HG02884 (cell line): Measurements from ENCODE around the gene CALHM5.

Experiments used
- ATAC-seq: cut with Tn5 transposase; IDR thresholded peaks from one replicate; pipeline ENCODE4 v1.9.1; 2021; ENCODE audit warnings: mild to moderate bottlenecking, moderate library complexity; ENCODE audit not compliant: unreplicated experiment

Gene CALHM5

GRCh38 chr6:116507324-116507723 is 4.1 kb upstream of the CALHM5 start:
- ATAC-seq = no peak

- no peak for ATAC-seq
These were observed 2.9 kb upstream of the CALHM5 start for GRCh38 chr6:116508527-116508926.

- ATAC-seq = peak; percentile 85
These were observed 696 bp downstream of the CALHM5 start for GRCh38 chr6:116512111-116512559.

DNA sequence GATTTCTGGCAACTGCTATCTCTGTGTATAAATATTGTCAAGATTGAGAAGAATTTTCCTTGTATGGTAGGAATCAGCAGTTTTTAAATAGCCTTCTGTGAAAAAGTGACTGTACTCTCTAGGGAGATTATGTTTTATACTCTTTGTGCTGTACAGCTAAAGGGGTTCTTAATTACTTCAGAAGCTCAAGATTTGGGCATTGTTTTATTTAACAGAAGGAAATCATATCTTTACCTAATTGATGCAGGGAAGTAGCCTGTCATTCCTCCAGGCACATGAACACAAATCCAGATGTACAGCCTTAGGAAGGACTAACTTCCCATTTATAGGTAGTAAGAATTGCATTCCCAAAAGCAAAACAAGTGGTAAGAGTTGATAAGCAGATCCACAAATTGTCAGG is 1.3 kb downstream of the CALHM5 start:
- ATAC-seq = no peak

DNA sequence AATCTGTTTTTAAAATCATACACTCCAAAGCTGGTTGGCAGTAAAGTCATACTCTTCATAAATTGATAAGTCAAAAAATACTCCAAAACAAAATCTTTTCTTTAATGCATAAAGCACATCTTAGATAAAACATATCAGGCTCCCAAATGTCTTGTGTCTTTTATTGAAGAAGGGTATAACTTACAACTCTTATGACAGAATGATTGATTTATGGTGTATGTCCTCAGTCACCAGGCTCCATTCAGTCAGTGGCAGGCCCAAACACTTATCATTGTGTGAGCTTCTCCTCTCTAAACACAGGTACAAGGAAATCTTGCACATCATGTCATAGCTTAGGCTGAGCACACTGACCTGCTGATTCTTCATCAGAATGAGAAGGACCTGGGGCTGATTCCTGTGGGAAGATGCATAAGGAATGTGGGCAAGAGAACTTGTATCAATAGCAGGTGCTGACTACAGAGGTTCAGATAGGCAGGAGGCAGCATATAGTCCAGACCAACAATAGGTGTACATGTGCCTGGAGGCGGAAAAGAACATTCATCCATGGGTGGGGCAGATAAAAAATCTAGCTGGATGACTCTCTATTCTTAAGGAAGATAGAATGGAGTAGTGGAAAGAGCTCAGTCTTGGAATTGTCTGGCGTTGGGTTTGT is 1.9 kb downstream of the CALHM5 start:
- no peak for ATAC-seq

GRCh38 chr6:116514111-116514510 is 2.7 kb downstream of the CALHM5 start:
- ATAC-seq = no peak

DNA sequence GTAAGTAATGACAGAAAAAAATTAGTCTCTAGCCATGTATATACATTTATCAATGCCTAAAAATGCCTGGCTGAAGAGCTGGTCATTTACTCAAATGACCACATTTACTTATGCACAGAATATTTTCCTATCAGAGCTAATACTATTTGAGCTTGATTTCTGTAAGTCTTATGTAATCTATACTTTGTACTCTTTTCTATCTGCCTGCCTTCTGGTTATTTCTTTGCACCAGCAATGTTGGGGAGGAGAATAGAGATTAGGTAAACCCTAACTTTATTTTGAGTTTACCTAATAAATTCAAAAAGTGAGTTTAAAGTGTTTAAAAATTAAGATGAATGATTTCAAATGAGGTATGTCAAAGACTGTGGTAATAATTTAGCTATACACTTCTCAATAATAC is 3.7 kb downstream of the CALHM5 start:
- no peak for ATAC-seq

DNA sequence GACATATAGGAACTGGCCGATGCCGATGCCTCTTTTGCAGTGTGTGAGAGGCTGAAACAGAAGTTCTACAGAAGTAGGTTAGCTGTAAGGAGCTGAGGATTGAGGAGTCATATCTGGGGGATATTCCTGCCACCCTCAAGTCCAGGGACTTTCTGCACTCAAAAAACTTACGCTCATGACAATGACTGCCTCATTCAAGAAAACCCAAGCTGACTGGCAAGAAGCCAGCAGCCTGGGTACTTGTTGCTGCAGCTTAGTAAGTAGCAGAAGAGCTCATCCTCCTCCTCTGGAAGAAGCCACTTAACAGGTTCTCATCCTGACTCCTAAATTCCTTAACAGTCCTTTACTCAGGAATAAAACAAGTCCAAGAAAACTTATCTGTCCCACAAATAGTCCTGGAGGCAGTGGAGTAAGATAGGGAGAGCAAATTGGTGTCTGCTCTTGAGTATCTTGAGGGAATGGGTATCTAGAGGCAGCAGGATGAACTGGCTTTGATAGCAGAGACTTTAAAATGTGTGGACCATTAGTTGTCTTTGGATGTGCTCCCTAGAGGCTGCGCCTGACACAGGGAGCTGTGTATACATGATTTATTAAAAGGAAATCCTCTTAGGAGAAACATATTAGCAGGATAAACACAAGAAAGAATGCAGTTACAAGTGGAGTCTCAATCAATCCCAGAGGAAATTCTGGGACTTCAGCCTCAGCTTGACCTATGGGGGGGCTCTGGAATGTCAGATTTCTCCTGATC is 7.4 kb downstream of the CALHM5 start:
- no peak for ATAC-seq

DNA sequence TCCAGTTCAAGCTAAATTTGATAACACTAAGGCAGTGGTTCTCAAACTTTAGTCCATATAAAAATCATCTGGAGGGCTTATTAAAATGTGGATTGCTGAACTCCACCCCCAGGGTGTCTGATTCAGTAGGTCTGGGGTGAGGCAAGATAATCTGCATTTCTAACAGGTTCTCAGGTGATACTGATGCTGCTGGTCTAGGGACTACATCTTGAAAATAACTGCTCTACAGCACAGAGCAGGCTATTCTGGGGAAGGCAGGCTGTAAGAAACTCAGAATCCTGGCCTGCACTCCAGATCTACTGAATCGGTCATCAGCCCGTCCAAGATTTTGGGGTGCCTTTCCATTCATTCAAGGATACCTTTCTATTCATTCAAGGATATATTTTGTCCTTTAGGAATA is 11.5 kb downstream of the CALHM5 start:
- ATAC-seq = no peak

GRCh38 chr6:116524236-116524635 is 12.8 kb downstream of the CALHM5 start:
- no peak for ATAC-seq

DNA sequence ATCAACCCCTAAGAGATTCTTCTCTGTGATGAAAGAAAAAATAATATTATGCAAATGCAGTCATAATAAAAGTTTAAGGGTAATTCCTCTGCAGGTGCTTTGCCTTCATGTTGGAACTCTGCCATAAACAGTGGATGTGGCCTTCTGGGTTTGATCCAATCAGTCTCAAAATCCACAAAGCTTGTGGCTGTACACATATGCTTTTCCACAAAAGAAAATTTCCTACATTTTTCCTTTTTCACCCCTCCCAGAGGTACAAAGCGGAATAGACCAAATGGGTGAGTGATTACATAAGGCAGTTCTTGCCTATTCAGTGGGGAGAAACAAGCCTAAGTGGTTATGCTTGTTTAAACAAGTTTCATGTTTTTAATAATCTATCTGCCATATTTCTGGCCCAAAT is 16.7 kb downstream of the CALHM5 start:
- no peak for ATAC-seq

DNA sequence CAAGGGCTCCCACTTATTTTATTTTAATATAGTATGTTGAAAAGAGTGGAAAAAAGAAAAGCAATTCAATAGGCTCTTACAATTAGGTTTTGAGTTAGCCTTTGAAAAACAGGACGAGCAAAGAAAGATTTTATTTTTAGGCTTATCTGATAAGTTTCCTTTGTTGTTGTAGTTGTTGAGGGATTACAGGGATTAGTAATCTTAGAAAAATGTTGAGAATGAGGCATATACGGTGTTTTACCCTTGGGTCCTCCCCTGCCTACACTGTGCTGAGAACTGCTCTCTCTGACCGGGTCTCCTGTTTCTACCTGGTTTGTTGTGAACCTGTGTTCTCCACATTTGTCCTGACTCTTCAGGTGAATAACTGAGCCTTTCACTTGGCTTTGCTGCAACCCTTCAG is 17.3 kb downstream of the CALHM5 start:
- ATAC-seq = no peak

- ATAC-seq = no peak
These were observed 18.2 kb downstream of the CALHM5 start for GRCh38 chr6:116529466-116530290.

DNA sequence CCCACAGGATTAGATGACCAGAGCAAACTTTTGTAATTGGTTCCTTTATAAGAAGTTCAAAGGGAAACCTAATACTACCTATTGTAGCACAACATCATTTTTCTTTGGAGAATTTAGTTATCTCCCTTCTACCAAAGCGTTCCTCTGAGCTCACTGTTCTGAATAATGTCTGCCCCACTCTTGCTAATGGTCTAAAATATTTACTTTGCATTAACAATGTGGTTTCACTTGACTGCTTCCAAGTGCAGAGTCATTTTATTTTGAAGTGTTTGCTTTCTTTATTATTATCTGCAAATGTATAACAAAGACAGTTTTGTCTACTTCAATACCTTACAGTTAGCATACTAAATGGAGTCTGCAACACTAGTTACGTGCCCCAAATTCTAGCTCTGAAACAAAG is 19.0 kb downstream of the CALHM5 start:
- no peak for ATAC-seq

- peak; percentile 72 for ATAC-seq
These were observed 20.5 kb downstream of the CALHM5 start for GRCh38 chr6:116531675-116532570.

DNA sequence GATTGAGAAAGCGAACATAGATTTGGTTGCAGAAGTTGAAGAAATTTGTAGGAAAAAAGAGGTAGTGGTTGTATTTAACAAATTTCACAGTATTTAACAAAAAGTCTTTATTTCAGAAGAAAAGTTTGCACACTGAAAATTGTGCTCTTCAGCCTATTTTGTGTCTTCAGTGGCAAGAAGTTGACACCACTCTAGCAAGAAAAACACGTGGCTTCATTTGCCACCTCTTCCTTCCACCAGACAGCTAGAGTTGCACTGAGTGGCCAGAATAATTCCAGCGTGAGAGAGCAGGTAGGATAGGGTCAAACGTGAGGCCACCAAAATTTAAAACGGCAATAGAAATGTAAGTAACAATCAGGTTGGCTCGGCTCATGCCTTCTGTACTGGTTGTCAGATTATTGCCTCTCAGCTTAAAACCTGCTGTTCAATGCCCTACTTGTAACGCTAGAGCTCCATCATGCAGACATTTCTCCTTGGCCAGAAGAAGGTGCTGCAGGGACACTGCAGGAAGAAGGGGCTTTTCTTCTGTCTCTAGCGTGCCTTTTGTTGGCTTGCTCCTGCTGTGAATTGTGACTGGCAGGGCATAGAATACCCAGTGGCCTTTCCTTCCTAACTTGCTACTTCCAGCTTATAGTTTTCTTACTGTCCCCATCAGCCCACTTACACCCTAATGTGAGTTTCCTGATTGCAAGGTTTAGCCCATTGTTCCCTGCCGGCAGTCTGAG is 22.0 kb downstream of the CALHM5 start:
- no peak for ATAC-seq

DNA sequence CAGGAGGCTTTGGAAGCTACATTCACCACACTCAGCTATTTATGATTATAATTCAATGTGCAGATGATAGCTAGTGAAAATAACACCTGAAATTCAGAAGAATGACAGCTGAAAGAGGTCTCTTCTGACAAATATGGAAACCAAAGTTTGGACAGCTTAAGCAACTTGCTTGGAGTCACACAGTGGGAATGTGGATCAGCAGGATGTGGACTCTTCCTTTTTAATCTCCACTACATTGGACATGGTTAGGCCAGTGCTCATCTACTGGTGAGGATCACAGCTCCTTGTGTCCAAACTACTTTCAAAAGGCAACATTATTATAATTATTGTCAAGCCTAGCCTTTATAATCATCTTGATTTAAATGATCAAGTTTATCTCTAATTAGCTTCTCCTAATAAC is 23.7 kb downstream of the CALHM5 start:
- no peak for ATAC-seq

DNA sequence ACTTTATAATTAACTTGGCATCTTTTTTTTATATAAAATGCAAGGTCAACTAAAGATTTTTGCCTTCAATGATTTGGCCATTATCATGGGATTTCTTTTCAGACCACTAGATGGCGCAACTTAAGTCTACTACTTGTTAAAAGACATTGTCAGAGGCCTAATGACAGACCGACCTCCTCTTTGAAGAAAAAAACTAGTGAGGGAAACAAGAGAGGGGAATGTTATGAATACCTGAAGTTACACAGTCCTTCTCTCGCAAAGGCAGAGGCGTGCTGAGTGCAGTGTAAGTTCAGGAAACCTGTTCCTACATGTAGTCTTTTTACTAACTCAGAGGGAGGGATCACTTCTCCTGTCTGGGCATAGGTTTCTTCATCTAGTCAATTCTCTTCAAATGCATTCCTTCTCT is 24.8 kb downstream of the CALHM5 start:
- ATAC-seq = no peak

- no peak for ATAC-seq
These were observed 31.0 kb downstream of the CALHM5 start for GRCh38 chr6:116542426-116542825.

GRCh38 chr6:116543149-116543548 is 31.7 kb downstream of the CALHM5 start:
- ATAC-seq = no peak
